GM18867 (cell line): Measurements from ENCODE around the gene BEST2.

Experiments used
- ATAC-seq: cut with Tn5 transposase; IDR thresholded peaks from one replicate; pipeline ENCODE4 v1.9.1; 2021; ENCODE audit warnings: mild to moderate bottlenecking, moderate library complexity; ENCODE audit not compliant: unreplicated experiment

Gene BEST2

GRCh38 chr19:12766051-12766521, 14.5 kb downstream of the BEST2 start:
- no peak for ATAC-seq

GRCh38 chr19:12767150-12767549, 15.6 kb downstream of the BEST2 start:
- no peak for ATAC-seq

DNA sequence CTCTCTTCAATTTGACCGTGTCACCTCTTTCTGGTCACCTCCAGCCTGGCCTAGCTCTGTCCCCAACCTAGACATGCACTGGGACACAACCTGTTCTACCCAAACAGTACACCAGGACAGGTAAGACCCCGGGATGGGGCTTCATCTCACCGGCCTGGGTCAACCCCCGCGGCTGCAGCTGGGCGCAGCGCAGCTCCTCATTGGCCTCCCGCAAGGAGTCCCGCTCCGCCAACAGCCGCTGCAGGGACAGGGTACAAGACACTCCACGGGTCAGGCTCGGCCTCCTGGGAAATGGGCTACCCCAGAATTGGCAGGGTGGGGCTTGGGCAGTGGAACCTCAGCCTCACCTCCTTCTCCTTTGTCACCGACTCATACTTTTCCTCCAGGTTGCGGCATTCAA, 16.1 kb downstream of the BEST2 start:
- ATAC-seq, result no peak

GRCh38 chr19:12769689-12770088, 18.1 kb downstream of the BEST2 start:
- no peak for ATAC-seq

DNA sequence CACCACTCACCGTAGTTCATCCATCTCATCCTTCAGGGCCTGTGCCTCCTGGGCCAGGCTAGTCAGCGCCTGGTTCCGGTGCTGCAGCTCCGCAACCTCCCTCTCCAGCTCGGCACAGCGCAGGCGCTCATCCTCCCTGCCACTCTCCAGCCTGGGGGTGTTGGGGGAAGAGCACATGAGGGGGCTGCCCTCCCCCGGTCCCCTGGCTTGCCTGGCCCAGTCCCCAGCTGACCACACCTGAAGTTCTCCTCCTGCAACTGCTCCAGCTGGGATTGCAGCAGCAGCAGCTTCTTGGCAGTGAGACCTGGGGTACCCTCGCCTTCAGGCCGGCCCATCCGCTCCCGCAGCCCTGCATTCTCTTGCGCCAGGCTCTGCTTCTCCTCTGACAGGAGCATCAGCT, 19.3 kb downstream of the BEST2 start:
- ATAC-seq, result no peak

DNA sequence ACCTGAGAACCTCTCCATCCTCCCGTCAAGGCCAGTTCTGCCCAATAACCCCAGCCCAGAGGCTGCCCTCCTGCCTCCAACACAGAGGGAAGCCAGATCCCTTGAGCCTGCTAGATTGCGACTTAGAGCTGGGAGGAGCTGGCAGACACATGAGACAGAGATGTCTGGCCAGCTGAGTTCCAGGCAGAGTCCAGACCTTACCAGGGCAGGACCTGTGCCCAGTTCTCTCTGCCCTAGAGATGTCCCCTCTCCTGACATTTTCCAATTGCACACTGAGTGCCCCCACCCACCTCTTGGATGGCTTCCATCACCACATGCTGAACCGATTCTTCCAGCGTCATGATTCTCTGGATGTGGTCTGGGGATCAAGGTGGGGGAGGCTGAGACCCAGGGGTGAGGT, 20.7 kb downstream of the BEST2 start:
- no peak for ATAC-seq

DNA sequence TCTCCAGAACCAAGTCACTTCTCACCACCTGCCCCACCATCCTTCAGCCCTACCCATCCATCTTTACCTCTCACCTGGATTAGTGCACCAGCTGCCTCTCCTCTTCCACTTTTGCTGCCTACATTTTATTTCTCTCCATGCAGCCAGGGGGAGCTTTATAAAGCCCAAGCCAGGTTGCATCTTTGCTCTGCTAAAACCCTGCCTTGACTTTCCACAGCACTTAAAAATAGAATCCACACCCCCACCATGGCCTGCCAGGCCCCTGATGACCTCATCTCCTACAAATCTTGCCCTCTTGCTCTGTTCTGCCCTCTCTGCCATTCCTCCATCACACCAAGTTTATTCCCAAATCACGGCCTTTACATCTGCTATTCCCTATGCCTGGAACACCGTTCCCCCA, 22.0 kb downstream of the BEST2 start:
- no peak for ATAC-seq

DNA sequence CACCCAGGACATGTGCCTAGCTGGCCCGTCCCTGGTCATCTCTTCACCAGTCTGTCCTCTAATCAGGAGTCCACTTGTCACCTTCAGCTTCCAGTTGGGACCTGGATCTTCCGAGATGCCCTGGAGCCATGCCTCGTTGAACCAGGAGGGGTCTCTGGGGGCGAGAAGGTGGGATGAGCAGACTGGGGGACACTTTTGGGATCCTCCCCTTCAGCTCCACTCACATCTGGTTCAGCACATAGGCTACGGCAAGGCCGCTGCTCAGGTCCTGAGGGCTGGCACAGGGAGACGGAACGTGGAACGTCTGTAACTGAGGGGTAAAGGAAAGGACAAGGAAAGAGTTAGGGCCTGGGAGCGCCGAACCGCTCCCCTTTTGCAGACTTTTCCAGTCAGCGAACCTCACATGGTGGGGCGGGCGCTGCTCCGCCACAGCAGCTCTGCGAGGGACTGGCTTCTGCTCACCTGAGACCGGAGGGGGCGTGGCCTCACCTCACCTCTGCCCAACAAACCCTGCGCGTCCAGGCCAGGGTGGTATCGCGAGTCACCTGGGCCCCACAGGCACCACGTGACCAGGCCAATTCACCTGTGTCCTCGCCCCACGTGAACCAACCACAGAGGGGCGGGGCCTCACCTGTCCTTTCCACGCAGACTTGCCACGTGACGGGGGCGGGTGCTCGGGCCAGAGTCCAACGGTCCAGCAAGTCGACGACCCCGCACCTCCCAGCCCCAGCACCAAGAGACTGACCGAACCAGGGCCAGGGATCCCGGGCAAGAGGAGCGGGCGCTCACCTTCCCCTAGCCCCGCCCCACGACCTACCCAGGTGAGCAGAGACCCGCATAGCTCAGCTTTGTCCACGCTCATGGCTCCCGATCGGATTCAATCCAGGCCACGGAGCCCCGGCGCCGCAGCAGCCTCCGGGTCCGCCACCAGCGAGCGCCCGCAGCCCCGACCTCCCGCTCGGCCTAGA, 23.3 kb downstream of the BEST2 start, which contains the start of gene HOOK2:
Gene HOOK2, minus strand, starts transcription at position 965 of the 968 bp plus-strand sequence. Its CDS starts 103 bp downstream, at position 862.
- ATAC-seq, result peak; percentile 5

GRCh38 chr19:12777217-12778016, 25.8 kb downstream of the BEST2 start:
- ATAC-seq, result no peak

DNA sequence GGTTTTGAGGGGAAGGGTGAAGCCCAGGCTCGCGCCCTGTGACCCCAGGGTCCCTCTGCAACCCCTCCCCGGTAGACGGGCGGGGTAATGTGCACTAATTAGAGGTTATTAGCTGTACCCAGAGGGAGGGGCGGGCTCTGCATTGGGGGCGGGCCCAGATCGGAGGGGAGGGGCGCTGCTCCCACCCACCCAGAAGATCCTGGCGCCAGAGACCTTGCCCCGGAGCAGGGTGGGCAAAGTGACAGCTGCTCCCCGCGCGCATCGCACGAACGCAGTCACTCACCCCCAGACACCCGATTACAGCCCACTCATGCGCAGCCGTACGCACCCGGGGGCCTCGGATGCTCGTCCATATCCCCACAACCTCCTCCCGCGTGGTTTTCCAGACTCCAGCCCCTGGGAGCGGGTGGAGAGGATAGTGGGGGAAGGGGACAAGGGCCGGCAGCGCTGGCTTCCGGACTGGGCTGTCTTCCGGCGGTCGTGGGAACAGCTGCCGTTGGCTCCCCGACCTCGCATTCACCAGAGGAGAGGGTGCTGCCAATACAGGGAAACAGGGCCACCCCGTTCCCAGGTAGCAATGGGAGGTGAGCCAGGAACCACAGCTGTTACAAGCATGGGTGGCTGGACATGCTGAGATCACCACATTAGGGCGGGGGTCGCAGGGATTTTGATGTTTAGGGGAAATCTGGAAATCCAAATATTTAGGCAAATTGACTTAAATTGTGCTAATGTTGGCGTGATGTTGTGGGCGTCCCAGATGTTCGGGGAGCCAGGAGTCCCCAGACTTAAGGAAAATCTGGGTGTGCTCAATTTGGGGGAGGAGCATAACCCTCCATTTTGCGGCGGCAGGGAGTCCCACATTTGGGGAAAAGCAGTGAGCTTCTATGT, 26.7 kb downstream of the BEST2 start:
- no peak for ATAC-seq

DNA sequence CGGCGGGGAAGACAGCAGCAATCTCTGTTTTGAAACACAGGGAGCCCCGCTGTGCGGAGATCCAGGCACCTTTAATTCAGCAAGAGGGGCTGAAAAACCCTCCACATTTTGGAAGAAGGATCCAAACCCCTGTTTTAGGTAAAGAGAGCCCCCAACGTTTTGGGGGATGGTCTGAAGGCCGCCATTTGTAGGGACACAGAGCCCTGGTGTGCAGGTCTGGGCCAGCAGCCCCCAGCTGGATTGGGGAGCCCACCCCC, 27.2 kb downstream of the BEST2 start:
- no peak for ATAC-seq

DNA sequence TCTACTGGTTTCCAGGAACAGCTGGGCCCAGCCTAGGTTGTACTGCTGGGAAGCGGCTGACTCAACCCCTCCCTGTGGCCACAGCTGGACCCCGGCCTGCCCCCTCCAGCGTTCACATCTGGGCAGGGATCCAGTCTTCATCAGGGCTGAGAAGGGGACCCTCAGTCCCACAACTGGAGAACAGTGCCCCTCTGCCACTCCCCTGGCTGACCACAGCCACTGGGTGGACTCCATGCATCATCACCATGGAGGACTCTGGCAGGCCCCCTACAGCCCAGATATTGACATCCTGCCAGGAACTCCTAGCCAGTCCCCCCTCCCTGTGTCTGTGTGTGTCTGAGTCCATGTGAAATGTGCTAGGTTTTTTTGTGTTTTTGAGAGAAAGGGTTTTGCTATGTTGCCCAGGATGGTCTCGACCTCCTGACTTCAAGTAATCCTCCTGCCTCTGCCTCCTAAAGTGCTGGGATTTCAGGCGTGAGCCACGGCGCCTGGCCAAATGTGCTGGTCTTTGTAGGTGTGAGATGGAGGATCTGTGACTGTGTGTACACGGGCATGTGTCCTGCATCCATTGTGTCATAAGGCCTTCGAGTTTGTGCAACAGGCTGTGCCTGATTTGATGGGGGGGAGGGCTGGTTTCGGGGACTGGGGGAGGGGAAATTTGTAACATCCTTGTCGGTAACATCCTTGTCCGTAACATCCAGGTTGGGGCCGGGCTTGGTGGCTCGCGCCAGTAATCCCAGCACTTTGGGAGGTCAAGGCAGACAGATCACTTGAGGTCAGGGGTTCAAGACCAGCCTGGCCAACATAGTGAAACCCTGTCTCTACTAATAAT, 27.8 kb downstream of the BEST2 start:
- no peak for ATAC-seq

DNA sequence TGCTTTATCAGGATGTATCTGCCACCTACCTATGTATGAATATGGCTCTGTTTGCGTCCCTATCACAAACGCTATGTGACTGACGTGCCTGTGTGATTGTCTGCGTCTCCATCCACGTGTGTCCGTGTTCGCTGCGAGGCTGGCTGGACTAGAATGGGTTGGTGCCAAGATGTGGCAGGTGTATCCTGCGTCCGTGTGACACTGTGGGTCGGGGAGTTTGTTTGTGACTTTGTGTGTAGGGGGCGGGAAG, 30.5 kb downstream of the BEST2 start:
- ATAC-seq, result no peak

- ATAC-seq, result peak; percentile 44
These were observed 31.1 kb downstream of the BEST2 start for GRCh38 chr19:12782424-12783290.

DNA sequence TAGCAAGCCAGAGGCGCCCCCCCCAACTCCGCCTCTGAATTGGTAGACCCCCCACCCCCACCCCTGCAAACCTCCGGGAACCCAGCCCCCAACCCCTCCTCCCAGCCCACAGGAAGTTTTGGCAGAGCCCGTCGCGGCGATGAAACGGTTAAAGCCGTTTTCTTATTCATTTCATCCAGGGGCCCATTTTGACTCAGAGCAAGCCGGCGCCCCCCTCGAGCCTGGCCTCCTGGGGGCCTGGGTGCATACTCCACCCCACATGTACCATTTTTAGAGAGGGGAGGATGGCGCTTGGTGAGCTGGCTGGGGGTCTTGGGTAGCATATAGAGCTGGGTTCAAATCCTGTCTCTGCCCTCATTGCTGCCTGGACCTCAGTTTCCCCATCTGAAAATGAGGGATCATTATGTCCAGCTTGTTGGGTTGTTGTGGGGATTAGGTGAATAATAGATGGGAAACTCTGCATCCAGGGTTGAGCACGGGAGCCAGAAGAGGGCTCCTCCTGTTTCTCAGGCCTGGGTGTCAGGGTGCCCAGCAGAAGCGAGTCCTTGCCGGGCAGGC, 31.8 kb downstream of the BEST2 start:
- ATAC-seq, result no peak

GRCh38 chr19:12783849-12784393, 32.3 kb downstream of the BEST2 start:
- no peak for ATAC-seq

- no peak for ATAC-seq
These were observed 32.8 kb downstream of the BEST2 start for GRCh38 chr19:12784394-12784870.

DNA sequence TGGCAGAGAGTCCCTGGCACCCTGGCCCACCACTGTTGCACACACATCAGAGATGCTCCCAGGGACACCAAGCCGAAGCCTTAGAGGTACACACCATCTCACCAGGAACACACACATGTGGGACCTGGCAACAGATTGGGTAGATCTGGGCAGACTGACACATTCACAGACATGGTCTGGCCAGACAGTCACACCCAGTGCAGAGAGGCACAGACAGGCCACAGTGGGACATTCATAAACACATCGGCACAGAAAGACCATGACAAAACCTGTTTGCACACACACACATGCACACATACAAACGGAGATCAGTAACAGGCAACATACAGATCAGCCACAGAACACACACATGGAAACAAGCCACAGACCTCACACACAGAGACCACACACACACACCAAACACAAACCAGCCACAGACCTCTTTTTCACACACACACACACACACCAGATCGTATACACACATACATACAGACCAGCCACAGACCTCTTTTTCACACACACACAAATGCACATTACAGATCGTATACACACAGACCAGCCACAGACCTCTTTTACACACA, 33.4 kb downstream of the BEST2 start:
- ATAC-seq, result no peak
